Kidney epithelial cell (primary cell): ENCODE measurements around the gene PSD2. TPM values are rescaled to one million over a fixed set of nuclear protein-coding genes. Genes with fewer than 3 reads are reported as not detected.

Source experiments
- DNase-seq: peaks from one replicate; pipeline ENCODE4 v3.0.0-alpha.2; 2010; ENCODE audit warnings: low read depth
- H3K27me3 ChIP-seq: 2 replicates; pipeline ENCODE4 v1.6.0; 2011; ENCODE audit warnings: low read length; ENCODE audit not compliant: control insufficient read depth, insufficient read depth
- H3K36me3 ChIP-seq: 2 replicates; pipeline ENCODE4 v1.5.1; 2011; ENCODE audit warnings: low read length; ENCODE audit not compliant: control insufficient read depth, insufficient read depth
- H3K4me3 ChIP-seq: 2 replicates; pipeline ENCODE4 v1.5.1; 2011; ENCODE audit warnings: low read depth, mild to moderate bottlenecking, control low read depth, low read length
- total RNA-seq: library from RNA; depleted of rRNA; stranded (reverse); fragments of >200 nt; gene quantifications from 2 replicates; pipeline ENCODE4 v1.2.3, GENCODE V29; 2015
- TF ChIP-seq, protein P1 (sequence below): IDR thresholded peaks from 2 replicates; pipeline ENCODE4 v1.5.1; 2011; ENCODE audit warnings: mild to moderate bottlenecking, moderate library complexity, low read length, control low read depth, inconsistent platforms; ENCODE audit not compliant: insufficient read depth, poor library complexity, severe bottlenecking

PSD2 gene
- total RNA-seq, 1 donor from 2014 or later: 0.13 TPM

DNA sequence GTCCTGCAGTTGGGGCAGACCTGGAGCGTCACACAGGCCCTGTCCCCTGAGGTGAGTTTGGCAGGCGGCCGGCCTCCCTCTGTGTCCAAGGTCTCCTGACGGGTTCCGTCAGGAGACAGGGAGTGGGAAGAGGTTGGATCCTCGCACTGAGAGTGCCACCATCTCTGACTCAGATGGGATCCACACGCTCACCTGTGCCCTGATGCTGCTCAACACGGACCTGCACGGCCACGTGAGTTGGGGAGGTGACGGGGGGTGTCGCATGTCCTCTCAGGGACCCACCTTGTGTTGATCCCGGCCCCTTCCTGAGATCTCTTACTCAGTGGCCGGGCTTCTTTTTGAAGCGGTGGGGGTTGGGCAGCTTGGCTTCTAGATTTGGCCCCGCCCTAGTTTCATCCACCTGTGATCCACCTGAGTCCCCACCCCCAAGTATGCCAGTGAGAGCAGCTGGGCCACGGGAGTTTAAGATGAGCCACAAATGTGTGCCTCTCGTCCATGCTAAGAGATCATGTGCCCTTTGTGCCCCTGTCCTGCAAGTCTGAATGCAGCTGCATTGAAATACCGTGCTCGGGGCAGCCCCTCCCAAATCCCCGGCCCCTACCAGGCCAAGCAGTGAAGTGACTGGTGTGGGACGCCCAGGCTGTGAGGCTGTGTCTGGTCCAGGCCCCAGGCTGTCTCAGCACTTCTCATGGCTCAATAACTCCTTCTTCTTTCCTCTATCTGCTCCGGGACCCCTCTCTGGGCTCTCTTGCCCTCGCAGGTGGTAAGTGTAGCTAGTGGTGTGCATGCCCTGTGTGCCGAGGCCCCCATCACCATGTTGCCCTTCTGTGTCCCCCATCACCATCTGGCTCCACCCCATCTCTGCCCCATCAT, 27.2 kb downstream of the PSD2 start:
- TF ChIP-seq, protein P1, sequence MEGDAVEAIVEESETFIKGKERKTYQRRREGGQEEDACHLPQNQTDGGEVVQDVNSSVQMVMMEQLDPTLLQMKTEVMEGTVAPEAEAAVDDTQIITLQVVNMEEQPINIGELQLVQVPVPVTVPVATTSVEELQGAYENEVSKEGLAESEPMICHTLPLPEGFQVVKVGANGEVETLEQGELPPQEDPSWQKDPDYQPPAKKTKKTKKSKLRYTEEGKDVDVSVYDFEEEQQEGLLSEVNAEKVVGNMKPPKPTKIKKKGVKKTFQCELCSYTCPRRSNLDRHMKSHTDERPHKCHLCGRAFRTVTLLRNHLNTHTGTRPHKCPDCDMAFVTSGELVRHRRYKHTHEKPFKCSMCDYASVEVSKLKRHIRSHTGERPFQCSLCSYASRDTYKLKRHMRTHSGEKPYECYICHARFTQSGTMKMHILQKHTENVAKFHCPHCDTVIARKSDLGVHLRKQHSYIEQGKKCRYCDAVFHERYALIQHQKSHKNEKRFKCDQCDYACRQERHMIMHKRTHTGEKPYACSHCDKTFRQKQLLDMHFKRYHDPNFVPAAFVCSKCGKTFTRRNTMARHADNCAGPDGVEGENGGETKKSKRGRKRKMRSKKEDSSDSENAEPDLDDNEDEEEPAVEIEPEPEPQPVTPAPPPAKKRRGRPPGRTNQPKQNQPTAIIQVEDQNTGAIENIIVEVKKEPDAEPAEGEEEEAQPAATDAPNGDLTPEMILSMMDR: no peak
- Histone ChIP-seq H3K36me3 (no peaks in the 10 kb centered on the region), H3K27me3 (peaks cover 4% of the 10 kb centered on the region), H3K4me3 (no peak overlapping the region)
- no peak for DNase-seq

DNA sequence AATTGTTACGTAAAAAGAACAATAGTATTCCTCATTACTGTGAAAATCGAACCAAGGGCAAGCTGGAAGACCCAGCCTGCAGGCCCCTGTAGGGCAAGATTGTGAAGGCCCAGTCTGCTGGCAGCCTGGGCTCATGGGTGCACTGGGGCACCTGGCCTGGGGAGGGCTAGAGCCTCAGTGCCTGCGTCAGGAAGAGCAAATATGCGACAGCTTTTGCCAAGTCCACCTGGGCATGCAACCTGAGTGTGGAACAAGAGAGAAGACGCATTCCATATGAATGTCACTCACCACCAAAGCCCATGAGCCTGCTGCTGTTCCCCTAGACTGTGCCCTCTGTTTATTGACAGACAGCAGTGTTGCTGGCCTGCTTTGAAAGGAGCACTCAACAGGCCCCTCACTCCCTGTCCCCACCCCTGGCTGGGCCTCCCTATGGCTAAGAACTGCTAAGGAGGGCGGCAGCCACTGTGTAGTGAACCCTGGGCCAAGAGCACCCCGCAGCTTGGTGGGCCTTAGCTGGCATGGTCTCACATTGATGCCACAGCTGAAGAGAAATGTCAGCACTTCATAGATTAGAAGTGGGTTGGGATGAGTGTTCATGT, 28.2 kb downstream of the PSD2 start:
- TF ChIP-seq, protein P1: no peak
- H3K4me3 ChIP-seq: no peak overlapping the region
- no peaks in the 10 kb centered on the region for H3K36me3 ChIP-seq
- H3K27me3 ChIP-seq: peaks cover 9% of the 10 kb centered on the region
- DNase-seq: no peak

DNA sequence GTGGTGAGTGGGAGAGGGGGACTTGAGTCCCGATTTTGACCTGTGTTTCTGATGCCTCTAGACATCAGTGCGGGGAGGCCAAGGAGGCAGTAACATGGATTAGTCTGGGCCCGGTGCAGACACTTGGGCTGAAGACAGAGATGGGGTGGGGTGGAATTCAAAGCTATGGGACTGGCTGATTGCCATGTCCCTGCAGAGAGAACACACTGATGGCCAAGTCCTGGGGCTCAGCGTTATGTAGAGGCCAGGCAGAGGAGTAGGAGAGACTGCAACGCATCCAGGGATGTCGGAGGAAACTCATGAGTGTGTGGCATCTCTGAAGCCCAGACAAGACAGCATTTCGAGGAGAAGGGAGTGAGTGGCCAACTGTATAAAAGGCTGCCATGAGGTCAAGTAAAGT, 30.1 kb downstream of the PSD2 start:
- H3K4me3 ChIP-seq: no peak overlapping the region
- TF ChIP-seq, protein P1: no peak
- no peak for DNase-seq
- peaks cover 6% of the 10 kb centered on the region for H3K27me3 ChIP-seq
- H3K36me3 ChIP-seq: no peaks in the 10 kb centered on the region

- no peak for DNase-seq
- TF ChIP-seq, protein P1: no peak
- Histone ChIP-seq H3K27me3 (peaks cover 15% of the 10 kb centered on the region), H3K36me3 (no peaks in the 10 kb centered on the region), H3K4me3 (no peak overlapping the region)
Measured at GRCh38 chr5:139828207-139828895, 32.7 kb downstream of the PSD2 start.

GRCh38 chr5:139829471-139829870, 33.9 kb downstream of the PSD2 start:
- peaks cover 15% of the 10 kb centered on the region for H3K27me3 ChIP-seq
- no peaks in the 10 kb centered on the region for H3K36me3 ChIP-seq
- TF ChIP-seq, protein P1: no peak
- no peak overlapping the region for H3K4me3 ChIP-seq
- DNase-seq: no peak
